ENCODE data around the gene SLC15A5.

The SLC15A5 gene

DNA sequence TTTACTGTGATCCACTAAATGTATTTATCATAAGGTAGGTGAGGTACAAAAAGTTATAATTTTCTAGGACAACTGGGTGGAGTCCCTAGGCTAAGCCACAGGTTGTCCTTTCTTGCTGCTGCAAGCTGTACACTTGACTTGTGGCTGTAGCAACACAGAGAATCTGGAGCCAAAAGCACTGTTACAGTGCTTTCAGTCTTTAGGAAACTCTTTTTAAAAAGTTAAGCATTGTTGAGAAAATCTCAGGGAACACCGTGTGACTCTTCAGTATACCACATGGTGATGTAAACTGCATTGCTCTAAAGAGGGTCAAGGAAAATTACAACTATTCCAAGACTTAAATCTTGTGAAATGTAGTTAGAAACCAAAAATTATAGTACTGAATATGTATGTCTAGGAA, 11.4 kb downstream of the SLC15A5 start:
- no peak for DNase-seq (ENCODE audit: low read depth in 1 of 2, low spot score in 1 of 2)

DNA sequence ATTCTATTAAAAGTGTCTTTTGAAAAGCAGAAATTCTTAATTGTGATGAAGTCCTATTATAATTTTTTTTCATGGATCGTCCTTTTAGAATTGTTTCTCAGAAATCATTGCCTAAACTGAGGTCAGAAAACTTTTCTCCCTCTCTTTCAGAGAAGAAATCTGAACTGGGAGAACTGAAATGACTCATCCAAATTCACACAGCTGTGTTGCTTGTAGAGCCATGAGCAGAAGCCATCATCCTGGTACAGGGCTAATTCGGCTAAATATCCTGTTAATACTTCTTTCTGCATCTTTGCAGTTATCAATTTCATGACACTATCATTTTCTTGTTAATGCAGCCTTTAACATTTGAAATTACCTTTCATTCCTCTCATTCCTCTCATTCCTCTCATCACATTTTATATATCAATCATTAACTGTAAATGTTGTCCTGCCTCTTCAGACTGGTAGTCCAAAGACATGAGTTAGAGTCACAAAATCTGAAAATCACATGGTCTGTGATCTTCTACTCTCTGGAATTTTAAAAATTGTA, 15.5 kb downstream of the SLC15A5 start:
- DNase-seq (ENCODE audit: low read depth in 1 of 2, low spot score in 1 of 2), result no peak

DNA sequence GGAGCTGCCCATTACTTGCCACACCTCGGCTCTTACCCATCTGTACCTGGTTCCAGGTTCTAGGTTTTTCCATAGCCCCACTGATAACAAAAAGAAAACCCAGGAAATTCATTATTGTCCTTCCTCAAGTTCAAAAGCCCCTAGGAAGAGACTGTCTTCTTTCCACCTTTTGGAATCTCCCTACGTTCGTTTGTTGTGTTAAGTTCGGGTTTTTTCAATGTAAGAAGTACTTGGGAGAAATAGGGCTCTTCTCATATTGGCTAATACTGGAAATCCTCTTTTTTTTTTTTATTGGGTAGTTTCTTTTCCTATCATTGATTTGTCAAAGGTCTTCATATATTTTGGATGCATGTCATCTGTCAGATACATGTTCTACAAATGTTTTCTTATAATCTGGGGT, 17.3 kb downstream of the SLC15A5 start:
- DNase-seq (ENCODE audit: low read depth in 1 of 2, low spot score in 1 of 2), result no peak

DNA sequence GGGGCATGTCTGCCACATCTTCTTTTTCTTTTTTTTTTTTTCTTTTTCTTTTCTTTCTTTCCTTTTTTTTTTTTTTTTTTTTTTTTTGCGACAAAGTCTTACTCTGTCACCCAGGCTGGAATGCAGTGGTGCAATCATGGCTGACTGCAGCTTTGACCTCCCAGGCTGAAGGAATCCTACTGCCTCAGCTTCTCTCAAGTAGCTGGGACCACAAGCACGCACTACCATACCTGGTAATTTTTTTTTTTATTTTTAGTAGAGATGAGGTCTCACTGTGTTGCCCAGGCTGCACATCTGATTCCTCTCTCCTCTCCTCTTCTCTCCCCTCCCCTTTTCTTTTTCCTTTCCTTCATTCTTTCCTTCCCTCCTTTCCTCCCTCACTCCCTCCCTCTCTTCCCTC, 18.5 kb downstream of the SLC15A5 start:
- no peak for DNase-seq (ENCODE audit: low read depth in 1 of 2, low spot score in 1 of 2)

DNA sequence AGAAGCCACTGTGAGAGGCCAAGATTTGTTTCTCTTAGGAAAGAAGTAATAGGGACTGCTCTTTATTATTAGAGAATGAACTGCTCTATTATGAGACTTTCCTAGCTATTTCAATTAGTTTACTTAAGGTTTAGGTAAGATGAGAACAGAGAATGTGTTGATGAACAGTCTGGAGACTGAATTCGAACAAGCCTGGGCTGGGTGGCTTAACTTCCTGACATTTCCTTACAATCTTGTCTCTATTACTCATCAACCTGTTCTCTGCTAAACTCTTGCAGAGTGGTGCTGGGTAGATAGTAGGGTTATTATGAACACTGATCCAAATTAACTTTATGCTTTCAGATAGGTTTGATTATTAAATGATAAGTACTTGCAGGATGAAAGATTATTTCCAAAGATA, 31.2 kb downstream of the SLC15A5 start:
- DNase-seq (ENCODE audit: low read depth in 1 of 2, low spot score in 1 of 2), result no peak

DNA sequence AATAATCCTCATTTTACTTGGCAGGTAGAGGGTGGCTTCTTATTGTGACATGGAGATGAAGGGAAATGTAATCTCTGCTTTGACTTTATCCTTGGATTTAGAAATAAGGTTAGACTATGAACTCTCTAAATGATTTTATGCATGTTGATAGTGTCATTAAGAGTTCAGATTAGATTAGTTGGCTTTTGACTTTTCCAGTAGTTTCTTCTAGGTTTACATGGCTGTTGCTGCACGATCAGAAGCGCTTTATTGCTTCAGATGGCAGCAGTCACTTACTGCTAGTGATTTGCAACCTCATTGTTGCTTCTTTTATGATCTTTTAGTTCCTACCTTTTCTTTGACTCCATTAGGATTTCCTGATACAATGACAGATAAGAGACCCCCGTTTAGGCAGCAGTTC, 32.3 kb downstream of the SLC15A5 start:
- DNase-seq (ENCODE audit: low read depth in 1 of 2, low spot score in 1 of 2), result no peak

DNA sequence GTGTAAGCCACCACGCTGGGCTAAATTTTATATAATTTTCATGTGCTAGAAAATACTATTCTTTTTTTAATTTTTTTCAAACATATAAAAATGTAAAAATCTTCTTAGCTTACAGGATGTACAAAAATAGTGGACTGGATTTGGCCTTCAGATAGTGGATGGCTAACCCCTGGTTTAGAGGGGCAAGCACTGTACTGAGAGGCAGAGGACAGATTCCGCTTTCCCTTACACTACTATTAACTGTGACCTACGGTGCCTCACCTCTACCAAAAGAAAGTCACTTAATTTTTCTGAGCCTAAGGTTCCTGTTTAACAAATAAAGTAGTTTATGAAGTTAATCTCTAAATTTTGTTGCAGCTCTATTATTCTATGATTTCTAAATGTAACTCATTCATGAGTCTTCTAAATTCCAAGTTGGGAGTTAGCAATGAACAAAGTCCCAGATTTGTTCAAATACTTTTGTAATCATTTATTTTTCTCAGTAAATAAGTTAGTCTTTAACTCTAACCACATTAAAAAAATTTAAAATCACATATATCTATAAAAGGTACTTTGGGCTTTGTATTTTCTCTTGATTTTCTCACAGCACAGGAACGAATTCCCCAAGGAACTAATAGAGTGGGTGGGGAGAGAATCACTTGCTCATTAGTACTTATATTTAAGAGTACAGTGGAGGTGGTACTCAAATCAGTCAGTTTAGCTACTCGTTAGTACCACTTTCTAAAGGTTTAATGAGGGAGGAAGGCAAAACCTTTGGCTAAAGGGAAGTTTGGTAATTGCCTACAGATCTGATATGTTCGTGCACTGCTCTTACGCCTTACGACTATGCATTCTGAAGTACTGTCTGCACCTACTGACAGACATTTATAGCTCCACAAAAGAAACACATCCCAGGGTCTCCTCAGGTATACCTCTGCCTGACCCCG, 33.7 kb downstream of the SLC15A5 start:
- no peak for DNase-seq (ENCODE audit: low read depth in 1 of 2, low spot score in 1 of 2)

DNA sequence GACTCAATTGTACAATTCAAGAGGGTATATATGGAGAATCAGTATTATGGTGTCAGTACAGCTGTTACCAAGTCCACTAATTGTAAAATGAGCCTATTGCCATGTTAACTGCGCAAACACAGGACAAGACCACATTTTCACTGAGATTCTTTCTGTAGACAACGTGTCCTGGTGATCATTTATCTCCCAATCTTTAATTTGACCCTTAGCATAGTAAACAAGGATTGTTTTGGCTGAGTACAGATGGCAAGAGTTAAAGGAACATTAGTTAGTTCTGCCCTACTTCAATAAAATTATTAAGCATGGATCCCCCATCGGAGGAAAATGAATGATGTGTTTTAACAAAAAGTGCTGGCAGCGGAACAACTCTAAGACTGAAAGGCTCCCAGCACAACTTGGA, 36.1 kb downstream of the SLC15A5 start:
- DNase-seq (ENCODE audit: low read depth in 1 of 2, low spot score in 1 of 2), result no peak

DNA sequence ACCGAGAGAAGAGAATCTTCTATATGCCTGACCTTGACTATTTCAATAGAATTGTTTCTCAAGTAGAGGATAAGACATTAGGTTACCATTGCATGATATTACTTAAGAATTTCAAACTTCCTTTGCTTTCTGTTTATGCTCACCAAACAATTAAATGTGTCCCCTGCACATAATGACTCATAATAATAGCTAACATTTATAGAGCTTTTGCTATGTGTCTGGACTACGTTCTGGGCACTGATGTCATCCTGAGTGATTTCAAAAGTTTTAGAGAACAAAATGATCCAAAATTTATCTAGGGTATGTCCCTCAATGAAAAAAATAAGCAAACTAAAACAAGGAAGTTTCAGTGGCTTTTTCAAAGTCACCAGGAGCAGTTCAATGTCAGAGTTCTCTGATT, 38.8 kb downstream of the SLC15A5 start:
- no peak for DNase-seq (ENCODE audit: low read depth in 1 of 2, low spot score in 1 of 2)

DNA sequence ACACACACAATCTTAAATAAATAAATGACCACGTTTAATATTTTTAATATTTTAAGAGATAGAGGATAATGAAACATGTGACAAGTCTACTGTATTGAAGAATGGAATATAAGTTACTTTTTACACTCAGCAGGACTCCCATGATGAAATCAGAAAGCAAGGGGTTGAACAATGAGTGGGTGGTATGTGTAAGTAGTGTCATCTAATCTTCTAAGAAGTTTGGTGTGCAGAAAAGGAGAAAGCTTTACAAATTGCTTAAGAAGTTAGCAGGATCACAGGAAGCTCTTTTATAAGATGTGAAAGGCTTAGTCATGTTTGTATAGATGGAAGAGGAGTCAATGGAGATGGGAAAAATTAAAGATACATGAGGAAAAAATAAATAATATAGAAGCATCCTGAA, 47.8 kb downstream of the SLC15A5 start:
- DNase-seq (ENCODE audit: low read depth in 1 of 2, low spot score in 1 of 2), result no peak

DNA sequence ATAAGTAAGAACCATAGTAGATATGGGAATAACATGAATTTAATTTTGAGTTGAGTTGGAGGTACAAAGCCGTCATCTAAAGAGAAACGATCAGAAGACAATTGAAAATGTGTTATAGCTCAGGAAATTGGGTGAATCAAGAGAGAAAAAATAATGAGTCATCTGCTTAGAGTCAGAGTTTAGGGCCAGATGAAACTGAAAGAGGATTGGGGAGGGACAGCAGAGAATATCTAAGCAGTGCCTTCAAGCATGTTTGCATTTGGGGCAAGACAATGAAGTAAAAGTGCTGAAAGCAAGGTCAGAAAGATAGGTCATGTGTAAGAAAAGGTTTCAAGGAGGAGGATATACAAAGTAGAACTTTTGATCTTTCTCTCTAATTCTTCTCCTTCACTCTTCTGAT, 49.4 kb downstream of the SLC15A5 start:
- DNase-seq (ENCODE audit: low read depth in 1 of 2, low spot score in 1 of 2), result no peak

DNA sequence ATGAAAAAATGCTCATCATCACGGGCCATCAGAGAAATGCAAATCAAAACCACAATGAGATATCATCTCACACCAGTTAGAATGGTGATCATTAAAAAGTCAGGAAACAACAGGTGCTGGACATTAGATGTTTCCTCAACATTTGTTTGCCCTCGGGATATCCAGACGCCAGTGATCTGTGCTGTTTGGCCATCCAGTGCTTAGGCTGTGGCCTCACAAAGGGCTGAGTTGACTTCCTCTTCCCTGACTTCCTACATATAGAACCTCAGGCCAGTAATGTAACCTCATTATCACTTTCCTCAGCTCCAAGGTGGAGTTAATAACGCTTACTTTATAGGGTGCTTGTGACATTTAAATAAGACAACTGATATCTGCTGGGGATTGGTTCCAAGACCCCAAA, 51.8 kb downstream of the SLC15A5 start:
- no peak for DNase-seq (ENCODE audit: low read depth in 1 of 2, low spot score in 1 of 2)

DNA sequence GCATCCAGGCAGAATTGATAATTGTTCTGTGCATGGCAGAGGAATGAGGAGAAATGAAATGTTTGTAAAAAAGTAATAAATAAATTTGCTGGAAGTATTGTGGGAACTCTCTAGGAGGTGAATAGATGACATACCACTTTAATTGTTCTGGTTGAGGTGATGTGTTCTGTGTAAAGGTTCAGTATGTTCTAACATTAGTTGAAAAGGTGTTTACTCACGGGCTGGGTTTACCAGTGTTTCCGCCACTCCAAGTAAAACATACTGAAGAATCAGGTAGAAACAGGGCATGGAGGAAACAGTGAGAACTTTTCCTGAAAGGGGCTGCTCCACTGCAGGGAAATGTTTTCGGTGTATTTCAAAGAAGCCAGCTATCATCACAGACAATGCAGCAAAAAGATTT, 53.3 kb downstream of the SLC15A5 start:
- no peak for DNase-seq (ENCODE audit: low read depth in 1 of 2, low spot score in 1 of 2)

DNA sequence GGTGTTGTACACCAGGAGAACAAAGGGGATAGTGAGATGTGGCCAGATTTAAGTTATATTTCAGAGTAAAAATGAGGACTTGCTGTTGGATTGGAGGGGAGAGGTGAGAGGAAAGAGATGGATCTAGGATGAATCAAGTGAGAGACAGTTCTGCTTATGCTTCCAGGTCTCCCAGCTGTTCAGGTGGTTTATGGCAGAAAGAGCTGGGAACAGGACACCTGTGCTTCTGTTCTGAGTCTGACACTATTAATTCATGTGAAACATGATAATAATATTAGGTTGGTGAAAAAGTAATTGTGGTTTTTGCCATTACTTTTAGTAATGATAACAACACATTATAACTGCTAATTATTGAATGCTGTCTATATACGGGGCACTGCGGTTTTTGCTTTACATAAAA, 55.7 kb downstream of the SLC15A5 start:
- DNase-seq (ENCODE audit: low read depth in 1 of 2, low spot score in 1 of 2), result no peak

DNA sequence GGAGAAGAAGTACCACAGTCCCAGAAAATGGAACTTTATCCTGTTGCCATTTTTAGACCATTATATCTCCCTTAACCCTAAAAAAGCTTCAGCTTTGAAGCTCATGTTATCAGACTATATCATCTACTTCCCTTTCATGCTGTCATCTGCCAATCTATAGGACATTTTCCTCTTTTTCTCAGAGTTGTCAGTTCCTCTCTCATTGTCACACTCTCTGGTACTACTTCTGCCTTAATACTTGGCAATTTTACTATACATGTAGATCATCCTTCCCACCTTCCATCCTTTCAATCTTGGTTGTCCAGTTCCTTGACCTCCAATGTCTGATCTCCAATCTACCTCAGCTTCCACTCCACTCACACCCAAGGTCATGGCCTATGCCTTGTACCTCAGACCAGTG, 57.4 kb downstream of the SLC15A5 start:
- DNase-seq (ENCODE audit: low read depth in 1 of 2, low spot score in 1 of 2), result no peak

DNA sequence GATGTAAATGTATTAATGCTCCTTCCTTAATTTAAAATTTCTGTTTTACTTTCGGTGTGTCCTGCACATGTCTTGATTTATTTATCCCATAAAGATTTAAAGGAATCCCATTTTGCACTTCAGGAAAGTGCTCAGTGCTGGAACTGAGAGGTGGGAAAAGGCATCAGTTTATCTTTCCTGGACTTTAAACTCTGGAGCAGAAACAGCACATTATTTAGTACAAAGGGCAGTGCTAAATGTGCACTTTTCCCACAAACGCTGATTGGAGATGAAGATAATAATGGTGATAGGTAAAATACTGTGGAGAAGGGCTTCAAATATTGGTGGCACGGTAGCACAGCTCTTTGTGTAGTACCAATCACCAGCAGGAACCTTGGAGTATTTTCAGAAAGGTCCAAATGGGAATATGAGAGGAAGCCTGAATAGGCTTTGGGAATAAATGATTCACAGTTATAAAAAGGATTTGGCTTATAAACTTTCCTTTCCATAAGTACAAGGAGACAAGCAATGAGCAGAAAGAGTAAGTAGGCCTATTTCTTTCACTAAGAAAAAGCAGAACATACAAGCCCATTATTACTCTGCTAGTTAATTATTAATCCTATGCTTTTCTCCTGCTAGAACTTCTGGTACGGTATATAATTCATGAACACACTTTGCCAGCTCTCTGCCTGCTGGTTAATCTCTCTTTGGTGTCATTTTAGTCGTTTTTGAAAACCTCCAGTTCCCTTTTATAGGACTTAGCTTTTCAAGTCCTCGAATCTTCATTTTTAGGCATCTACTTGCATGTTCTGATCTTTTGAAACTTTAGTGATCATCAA, 58.3 kb downstream of the SLC15A5 start:
- DNase-seq (ENCODE audit: low read depth in 1 of 2, low spot score in 1 of 2), result no peak

DNA sequence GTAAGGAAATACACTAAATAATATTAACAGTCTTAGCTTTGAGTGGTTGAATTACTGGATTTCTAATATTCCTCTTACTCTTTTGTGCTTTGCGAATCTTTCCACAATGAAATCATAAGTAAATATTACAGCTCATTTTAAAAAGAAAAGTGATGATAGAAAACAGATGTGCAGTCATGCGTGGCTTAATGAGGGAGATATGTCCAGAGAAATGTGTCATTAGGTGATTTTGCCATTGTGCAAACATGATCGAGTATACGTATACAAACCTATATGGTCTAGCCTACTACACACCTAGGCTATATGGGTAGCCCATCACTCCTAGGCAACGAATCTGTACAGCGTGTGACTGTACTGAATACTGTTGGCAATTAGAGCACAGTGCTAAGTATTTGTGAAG, 59.3 kb downstream of the SLC15A5 start:
- no peak for DNase-seq (ENCODE audit: low read depth in 1 of 2, low spot score in 1 of 2)

DNA sequence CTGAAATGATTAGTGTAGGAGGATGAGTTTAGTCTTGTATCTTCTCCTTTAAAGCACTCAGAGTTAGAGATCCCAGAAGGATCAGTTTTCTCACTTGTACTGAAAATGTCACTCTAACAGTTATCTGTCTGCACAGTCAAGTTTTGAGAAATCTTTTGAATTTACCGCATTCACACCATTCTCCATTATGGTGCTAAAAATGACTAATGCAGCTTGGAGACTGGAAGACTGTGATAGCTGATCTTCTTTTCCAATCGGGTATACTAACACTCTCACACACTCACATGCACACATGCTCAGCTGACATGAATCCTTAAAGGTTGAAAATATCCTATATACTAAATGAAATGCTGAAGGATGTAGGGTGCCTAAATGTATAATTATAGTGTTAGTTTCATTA, 65.8 kb downstream of the SLC15A5 start:
- DNase-seq (ENCODE audit: low read depth in 1 of 2, low spot score in 1 of 2), result no peak

DNA sequence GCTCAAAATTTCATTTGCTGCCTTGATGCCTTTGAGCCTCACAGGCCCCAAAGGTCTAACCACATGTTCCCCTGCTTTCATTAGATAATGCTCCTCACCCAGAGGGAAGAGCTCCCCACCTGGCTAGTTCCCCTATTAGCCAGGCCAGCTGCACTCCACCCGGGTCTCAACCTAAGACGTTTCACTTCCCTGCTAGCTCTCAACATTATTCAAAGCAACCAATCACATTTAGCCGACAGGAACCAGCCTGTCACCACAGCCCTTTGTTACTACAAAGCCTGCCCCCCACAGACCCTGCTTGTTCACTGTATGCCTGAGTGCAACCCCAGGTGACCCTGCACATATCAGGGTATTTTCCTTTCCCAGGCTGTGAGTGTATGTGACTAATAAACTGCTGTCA, 78.6 kb downstream of the SLC15A5 start:
- no peak for DNase-seq (ENCODE audit: low read depth in 1 of 2, low spot score in 1 of 2)

DNA sequence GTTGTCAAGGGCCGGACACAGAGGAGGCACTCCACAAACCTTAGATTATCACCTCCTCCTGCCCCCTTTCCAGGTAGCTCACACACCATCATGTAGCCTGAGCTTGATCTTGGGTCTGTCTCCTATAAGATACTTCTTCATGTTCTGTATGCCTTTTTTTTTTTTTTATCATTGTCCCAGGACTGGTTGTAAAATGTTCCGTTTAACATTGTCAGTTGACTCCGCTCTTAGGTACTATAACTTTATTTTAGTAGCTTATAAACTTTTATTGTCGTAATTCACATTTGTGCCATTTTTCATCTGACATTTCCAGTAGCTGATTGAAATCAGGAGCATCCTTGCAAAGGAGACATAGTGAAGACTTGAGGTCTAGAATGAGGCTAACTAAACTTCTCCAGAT, 79.9 kb downstream of the SLC15A5 start:
- no peak for DNase-seq (ENCODE audit: low read depth in 1 of 2, low spot score in 1 of 2)

DNA sequence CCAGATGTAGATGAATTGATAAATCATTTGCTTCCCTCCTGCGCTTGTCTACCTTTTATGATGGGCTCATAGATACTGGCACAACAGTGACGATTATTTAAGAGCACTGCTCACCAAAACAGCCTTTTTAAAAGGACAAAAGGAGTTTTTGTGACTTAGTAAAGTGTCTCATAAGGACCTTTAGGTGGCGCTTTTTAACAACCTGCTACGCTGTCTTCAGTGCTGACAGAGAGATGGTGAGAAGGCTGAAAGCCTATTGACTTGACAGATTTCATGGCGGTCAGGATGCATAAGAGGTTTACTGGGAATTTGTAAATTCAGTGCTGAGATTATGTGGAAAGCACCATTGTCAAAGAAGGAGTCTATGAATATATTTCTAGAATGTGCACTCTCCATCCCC, 87.6 kb downstream of the SLC15A5 start:
- DNase-seq (ENCODE audit: low read depth in 1 of 2, low spot score in 1 of 2), result no peak

DNA sequence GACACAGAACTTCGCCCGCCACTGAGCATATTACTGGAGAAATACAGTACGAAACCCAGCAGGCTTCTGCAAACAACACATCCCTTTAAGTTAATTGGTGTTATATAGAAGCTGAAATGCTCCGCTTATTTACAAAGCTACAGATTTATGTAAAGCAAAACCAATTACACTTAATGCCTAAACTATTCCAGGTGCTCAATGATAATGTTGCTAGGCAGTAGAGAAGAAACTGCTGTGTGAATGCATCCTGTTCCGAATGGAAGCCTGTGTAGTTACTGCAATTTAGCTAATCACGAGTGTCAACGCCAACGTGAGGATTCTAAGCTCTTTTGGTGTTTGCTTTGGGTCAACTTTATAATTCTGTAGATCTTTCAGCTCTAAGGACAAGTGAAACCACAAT, 89.8 kb downstream of the SLC15A5 start:
- no peak for DNase-seq (ENCODE audit: low read depth in 1 of 2, low spot score in 1 of 2)

Data from activated T-helper 1 cell treated with anti-CD3 and anti-CD28 coated beads, Interleukin-2, amount 50 U/mL, for 16 hours (primary cell).